Stomach smooth muscle (tissue), 2 donors: ENCODE measurements around the gene RDH8.

Experiments
- H3K27ac ChIP-seq: one replicate; pipeline ENCODE4 v1.7.0; 2013; ENCODE audit warnings: mild to moderate bottlenecking, low read length, inconsistent platforms
- H3K27me3 ChIP-seq, 2 donors: one replicate each; pipeline ENCODE4 v1.7.0; 2013; ENCODE audit warnings: low read length in 2 of 2; ENCODE audit not compliant: insufficient read depth in 2 of 2, control insufficient read depth in 1 of 2
- H3K36me3 ChIP-seq, 2 donors: one replicate each; pipeline ENCODE4 v1.7.0; 2013; ENCODE audit warnings: low read length in 2 of 2; ENCODE audit not compliant: control insufficient read depth in 2 of 2, insufficient read depth in 2 of 2
- H3K4me1 ChIP-seq: one replicate; pipeline ENCODE4 v1.7.0; 2013; ENCODE audit warnings: low read length; ENCODE audit not compliant: control insufficient read depth, insufficient read depth
- H3K4me3 ChIP-seq, 2 donors: one replicate each; pipeline ENCODE4 v1.7.0; 2013; ENCODE audit warnings: low read length in 2 of 2
- H3K9ac ChIP-seq, 2 donors: one replicate each; pipeline ENCODE4 v1.7.0; 2013; ENCODE audit warnings: low read length in 2 of 2, mild to moderate bottlenecking in 1 of 2
- H3K9me3 ChIP-seq, 2 donors: one replicate each; pipeline ENCODE4 v1.7.0; 2013; ENCODE audit warnings: low read length in 2 of 2; ENCODE audit not compliant: control insufficient read depth in 2 of 2
- donor health status: healthy.
- donor health status: Pancreatic carcinoma.

The RDH8 gene

DNA sequence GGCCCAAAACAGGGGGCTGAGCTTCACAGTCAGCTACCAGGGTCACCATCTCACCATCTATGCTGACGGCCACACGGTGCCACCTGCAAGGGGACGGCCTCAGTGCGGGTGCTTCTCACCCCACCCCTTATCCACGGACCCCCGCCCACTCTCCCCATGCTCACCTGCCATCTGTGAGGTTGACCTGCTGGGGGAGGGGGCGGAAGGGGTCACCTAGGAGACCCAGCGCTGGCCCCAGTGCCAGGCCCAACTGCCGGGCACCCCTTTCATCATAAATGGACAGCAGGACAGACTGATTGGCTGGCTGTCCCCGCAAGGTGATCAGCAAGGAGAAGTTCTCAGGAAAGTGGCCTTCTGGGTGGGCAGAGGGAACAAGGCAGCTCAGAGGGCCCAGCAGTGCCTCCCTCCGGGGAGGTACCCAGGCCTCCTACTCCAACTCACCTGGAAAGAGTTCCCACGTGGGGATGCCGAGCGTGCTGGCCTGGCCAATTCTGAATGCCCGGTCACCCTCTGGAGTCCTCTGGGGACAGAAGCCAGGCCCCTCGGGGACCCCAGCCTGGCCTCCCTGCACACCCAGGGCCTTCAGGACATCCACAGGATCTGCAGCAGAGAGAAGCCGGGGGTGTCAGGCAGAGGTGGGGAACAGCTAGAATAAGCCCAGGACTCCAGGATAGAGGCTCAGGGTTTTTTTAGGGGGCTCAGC is 7.5 kb upstream of the RDH8 start:
- Histone ChIP-seq H3K9ac (peak overlapping the region in 1 of 2 donors; percentile 6), H3K27me3 (peaks cover 20 to 31% of the 10 kb centered on the region in 2 donors)

GRCh38 chr19:10006335-10006708 is 7.0 kb upstream of the RDH8 start:
- H3K27ac ChIP-seq, result no peak overlapping the region

More for the DNA sequence above, 7.5 kb upstream of the RDH8 start:
- peak overlapping the region in 1 of 2 donors; percentile 15 for H3K4me3 ChIP-seq
- peaks cover 14% of the 10 kb centered on the region for H3K4me1 ChIP-seq
- H3K36me3 ChIP-seq, result peaks cover 0 to 2% of the 10 kb centered on the region in 2 donors
- H3K27ac ChIP-seq, result no peak overlapping the region
- H3K9me3 ChIP-seq, result no peaks in the 10 kb centered on the region

DNA sequence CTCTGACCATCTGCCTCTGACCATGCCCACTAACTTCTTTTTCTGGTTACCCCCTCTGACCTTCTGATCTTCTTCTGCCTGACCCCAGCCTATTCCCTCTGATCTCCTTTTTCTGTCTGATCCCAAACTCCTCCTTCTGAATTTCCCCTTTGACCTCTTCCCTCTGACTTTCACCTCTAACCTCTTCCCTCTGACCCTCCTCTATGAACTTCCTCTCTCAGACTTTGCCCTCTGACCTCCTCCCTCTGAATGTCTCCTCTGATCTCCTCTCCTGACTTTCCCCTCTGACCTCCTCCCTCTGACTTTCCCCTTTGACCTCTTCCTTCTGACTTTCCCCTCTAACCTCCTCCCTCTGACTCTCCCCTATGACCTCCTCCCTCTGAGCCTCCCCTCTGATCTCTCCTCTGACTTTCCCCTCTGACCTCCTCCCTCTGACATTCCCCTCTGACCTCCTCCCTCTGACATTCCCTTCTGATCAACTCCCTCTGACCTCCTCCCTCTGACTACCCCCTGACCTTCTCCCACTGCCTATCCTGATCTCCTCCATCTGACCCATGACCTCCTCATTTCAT is 6.4 kb upstream of the RDH8 start:
- Histone ChIP-seq H3K4me1 (peaks cover 14% of the 10 kb centered on the region), H3K9me3 (no peaks in the 10 kb centered on the region), H3K27ac (peak overlapping the region; percentile 41), H3K4me3 (no peak overlapping the region), H3K36me3 (peaks cover 0 to 2% of the 10 kb centered on the region in 2 donors), H3K9ac (no peak overlapping the region), H3K27me3 (peaks cover 30 to 38% of the 10 kb centered on the region in 2 donors)

More at GRCh38 chr19:10006335-10006708, 7.0 kb upstream of the RDH8 start:
- Histone ChIP-seq H3K4me1 (peaks cover 14% of the 10 kb centered on the region), H3K27me3 (peaks cover 25 to 36% of the 10 kb centered on the region in 2 donors), H3K4me3 (peak overlapping the region in 1 of 2 donors; percentile 15), H3K36me3 (peaks cover 0 to 2% of the 10 kb centered on the region in 2 donors), H3K9me3 (no peaks in the 10 kb centered on the region), H3K9ac (no peak overlapping the region)

- Histone ChIP-seq H3K36me3 (peaks cover 0 to 2% of the 10 kb centered on the region in 2 donors), H3K27me3 (peaks cover 32 to 35% of the 10 kb centered on the region in 2 donors), H3K9me3 (no peaks in the 10 kb centered on the region), H3K4me1 (peaks cover 9% of the 10 kb centered on the region), H3K27ac (peak overlapping the region; percentile 41), H3K9ac (no peak overlapping the region), H3K4me3 (peak overlapping the region; percentile 19 to 29)
Measured at GRCh38 chr19:10007371-10008183, 5.7 kb upstream of the RDH8 start.

DNA sequence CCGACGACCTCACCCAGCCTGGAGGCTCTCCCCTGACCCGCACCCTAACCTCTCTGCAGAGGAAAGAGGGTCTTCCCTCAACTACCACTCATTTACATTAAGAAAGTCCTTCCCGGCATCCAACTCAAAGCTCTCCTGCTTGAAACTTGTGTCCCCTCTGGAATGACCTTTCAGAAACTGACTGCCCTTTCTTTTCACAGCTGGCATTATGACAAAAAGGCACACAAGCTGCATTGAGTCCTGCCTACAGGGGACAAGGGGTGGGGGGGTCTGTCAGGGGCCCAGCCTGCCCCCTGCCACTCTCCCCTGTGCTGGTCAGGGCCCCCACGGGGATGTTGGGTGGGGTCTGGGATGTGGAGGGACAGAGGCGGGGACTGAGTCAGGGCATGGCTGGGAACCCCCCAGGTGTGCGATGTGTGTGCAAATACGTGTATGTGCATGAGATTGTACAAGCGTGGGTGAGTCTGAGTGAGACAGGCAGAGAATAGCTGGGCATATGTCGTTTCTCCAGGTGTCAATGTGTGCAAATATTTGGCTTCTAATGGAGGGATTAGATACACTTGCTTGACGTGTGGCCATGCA is 5.0 kb upstream of the RDH8 start:
- no peak overlapping the region for H3K9ac ChIP-seq
- H3K27ac ChIP-seq, result no peak overlapping the region
- H3K36me3 ChIP-seq, result peaks cover 0 to under 1% of the 10 kb centered on the region in 2 donors
- H3K27me3 ChIP-seq, result peaks cover 32 to 33% of the 10 kb centered on the region in 2 donors
- H3K9me3 ChIP-seq, result no peaks in the 10 kb centered on the region
- H3K4me1 ChIP-seq, result peaks cover 9% of the 10 kb centered on the region
- H3K4me3 ChIP-seq, result peak overlapping the region; percentile 19 to 29

- Histone ChIP-seq H3K36me3 (no peaks in the 10 kb centered on the region), H3K9ac (peak overlapping the region in 1 of 2 donors; percentile 15), H3K4me3 (peak overlapping the region; percentile 72 to 77), H3K27ac (no peak overlapping the region), H3K27me3 (peaks cover 32 to 33% of the 10 kb centered on the region in 2 donors), H3K9me3 (no peaks in the 10 kb centered on the region), H3K4me1 (peaks cover 9% of the 10 kb centered on the region)
Measured at GRCh38 chr19:10009714-10010224, 3.5 kb upstream of the RDH8 start.

GRCh38 chr19:10010247-10010691 is 3.0 kb upstream of the RDH8 start, which contains the start of gene COL5A3:
Gene COL5A3 (minus strand): TSS chr19:10010504. CDS start chr19:10010385, 119 bp downstream.
- Histone ChIP-seq H3K36me3 (no peaks in the 10 kb centered on the region), H3K27me3 (peaks cover 32 to 33% of the 10 kb centered on the region in 2 donors), H3K9ac (peak within 1 kb of the TSS in 1 of 2 donors; percentile 15), H3K4me3 (peak within 1 kb of the TSS; percentile 72 to 77), H3K4me1 (peaks cover 9% of the 10 kb centered on the region), H3K27ac (no peak within 1 kb of the TSS), H3K9me3 (no peaks in the 10 kb centered on the region)

DNA sequence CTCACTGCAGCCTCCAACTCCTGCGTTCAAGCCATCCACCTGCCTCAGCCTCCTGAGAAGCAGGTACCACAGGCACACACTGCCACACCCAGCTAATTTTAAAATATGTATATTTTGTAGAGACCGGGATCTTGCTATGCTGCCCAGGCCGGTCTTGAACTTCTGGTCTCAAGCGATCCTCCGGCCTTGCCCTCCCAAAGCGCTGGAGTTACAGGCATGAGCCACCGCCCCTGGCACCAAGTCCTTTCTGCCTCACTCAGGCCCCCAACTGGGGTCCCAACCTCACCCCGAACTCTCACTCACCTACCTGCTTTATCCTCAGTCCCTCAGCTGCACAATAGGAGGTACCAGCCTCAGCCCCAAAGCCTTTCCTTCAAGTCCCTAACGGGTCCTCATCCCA is 2.3 kb upstream of the RDH8 start:
- peaks cover 32 to 33% of the 10 kb centered on the region in 2 donors for H3K27me3 ChIP-seq
- no peak overlapping the region for H3K9ac ChIP-seq
- H3K4me3 ChIP-seq, result no peak overlapping the region
- no peak overlapping the region for H3K27ac ChIP-seq
- no peaks in the 10 kb centered on the region for H3K36me3 ChIP-seq
- H3K4me1 ChIP-seq, result peaks cover 5% of the 10 kb centered on the region
- no peaks in the 10 kb centered on the region for H3K9me3 ChIP-seq

DNA sequence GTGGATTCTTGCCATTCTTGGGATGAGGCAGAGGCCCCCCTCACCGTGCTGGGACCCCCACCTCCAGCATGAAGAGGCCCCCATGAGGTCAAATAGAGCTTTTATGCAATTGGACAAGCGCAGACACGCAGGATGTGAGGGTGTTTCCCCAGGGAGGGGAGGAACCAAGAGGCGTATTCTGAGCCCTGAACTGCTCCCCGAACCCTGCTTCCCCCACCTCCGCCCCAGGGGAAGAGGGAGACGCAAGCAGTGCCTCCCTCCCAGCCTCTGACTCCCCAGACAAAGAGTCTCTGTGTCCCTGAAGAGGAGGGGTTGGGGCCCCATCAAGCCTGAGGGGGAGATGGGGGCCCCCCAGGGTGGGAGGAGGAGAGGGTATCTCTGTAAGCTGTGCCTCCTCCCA is 1.3 kb upstream of the RDH8 start:
- H3K9me3 ChIP-seq, result no peaks in the 10 kb centered on the region
- peaks cover 4% of the 10 kb centered on the region for H3K4me1 ChIP-seq
- H3K27ac ChIP-seq, result no peak overlapping the region
- H3K4me3 ChIP-seq, result no peak overlapping the region
- no peaks in the 10 kb centered on the region for H3K36me3 ChIP-seq
- H3K27me3 ChIP-seq, result peaks cover 33 to 35% of the 10 kb centered on the region in 2 donors
- no peak overlapping the region for H3K9ac ChIP-seq
